Measurements from ENCODE around the gene LCTL. TPM values are rescaled to one million over a fixed set of nuclear protein-coding genes. Genes with fewer than 3 reads are reported as not detected.
"Not testable (repeated sequence)": the region's sequence is repeated elsewhere in the genome, so short reads cannot be mapped to it uniquely, and the experiment has no call there.

Gene LCTL
- total RNA-seq, 2 experiments from 2014 or later, result not detected

DNA sequence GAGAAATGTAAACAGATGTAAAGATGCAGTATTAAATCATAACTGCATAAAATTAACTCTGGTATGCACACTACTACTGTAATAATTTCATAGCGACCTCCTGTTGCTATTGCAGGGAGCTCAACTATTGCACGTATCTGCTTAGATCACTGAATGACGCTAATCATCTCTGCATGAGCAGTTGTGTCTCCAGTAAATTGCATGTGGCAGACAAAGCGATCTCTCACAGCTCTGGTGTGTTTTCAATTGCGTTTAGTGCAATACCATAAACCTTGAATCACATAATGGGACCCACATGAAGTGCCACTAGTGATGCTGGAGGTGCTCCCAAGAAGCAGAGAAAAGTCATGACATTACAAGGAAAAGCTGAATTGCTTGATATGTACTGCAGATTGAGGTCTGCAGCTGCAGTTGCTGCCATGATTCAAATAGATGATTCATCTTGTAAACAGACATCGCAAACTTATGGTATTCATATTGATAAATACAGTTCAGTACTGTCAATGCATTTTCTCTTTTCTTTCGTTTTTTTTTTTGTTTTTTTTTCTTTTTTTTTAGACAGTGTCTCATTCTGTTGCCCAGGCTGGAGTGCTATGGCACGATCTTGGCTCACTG lies 30.2 kb upstream of the LCTL start:
- H3K9me3 Mint-ChIP-seq, result no peaks in the 10 kb centered on the region
- H3K4me3 Mint-ChIP-seq, result no peak overlapping the region
- no peaks in the 10 kb centered on the region for H3K36me3 Mint-ChIP-seq
- no peak for DNase-seq
- H3K27ac Mint-ChIP-seq, result no peak overlapping the region
- no peaks in the 10 kb centered on the region for H3K27me3 Mint-ChIP-seq
- peaks cover 13% of the 10 kb centered on the region for H3K4me1 Mint-ChIP-seq

DNA sequence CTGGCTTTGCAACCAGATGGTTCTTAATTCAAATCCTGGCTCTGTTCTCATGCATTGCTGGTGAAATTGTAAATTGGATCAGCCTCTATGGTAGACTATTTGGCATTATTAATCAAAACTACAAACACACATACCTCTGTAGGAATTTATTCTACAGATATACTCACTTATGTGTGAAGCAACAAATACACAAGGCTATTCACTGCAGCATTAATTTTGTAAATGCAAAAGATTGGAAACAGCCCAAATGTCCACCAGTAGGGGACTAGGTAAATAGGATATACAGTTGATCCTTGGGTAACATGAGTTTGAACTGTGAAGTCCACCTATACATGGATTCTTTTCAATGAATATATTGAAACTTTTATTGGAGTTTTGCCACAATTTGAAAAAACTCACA lies 29.5 kb upstream of the LCTL start:
- no peaks in the 10 kb centered on the region for H3K27me3 Mint-ChIP-seq
- no peaks in the 10 kb centered on the region for H3K9me3 Mint-ChIP-seq
- no peak overlapping the region for H3K27ac Mint-ChIP-seq
- DNase-seq, result no peak
- no peaks in the 10 kb centered on the region for H3K36me3 Mint-ChIP-seq
- H3K4me1 Mint-ChIP-seq, result peaks cover 13% of the 10 kb centered on the region
- no peak overlapping the region for H3K4me3 Mint-ChIP-seq

DNA sequence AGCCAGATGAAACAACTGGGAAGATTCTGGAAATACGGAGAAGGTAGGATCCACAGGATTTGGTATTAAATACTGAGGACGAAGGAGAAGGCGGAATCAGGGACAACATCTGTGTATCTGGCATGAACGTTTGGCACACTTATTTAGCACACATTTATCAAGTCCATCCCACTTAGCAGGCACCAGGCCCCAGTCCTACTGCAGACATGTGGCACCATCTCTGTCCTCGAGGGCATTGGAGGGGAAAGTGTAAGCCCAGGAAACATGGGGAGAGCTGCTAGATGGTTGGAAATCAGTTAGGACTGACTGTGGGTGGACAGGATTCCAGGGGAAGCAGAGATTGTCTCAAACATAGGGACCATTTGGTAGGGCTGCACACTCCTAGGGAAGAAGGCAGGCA lies 29.0 kb upstream of the LCTL start:
- no peak for DNase-seq
- Mint-ChIP-seq H3K9me3 (no peaks in the 10 kb centered on the region), H3K4me1 (peaks cover 13% of the 10 kb centered on the region), H3K4me3 (no peak overlapping the region), H3K36me3 (no peaks in the 10 kb centered on the region), H3K27me3 (no peaks in the 10 kb centered on the region), H3K27ac (no peak overlapping the region)

DNA sequence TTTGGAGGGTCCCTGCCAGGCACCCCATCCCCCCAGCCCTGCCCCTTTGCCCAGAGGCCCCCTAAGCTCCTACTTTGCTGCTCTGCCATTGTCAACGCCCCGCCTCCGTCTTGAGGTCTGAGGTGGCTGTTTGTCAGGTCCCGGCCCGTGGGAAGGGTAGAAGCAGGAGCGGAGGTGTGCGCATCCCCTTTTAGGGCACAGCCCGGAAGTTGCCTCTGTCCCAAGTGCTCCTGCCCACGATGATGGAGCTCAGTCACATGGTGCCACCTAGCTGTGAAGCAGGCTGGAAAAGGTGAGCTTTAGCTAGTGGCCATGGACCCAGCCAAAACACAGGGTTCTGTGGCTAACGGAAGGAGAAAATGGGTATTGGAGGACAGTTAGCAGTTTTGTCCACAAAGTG lies 28.5 kb upstream of the LCTL start:
- no peaks in the 10 kb centered on the region for H3K9me3 Mint-ChIP-seq
- DNase-seq, result no peak
- H3K4me3 Mint-ChIP-seq, result no peak overlapping the region
- H3K27me3 Mint-ChIP-seq, result no peaks in the 10 kb centered on the region
- H3K4me1 Mint-ChIP-seq, result peaks cover 13% of the 10 kb centered on the region
- no peak overlapping the region for H3K27ac Mint-ChIP-seq
- no peaks in the 10 kb centered on the region for H3K36me3 Mint-ChIP-seq

DNA sequence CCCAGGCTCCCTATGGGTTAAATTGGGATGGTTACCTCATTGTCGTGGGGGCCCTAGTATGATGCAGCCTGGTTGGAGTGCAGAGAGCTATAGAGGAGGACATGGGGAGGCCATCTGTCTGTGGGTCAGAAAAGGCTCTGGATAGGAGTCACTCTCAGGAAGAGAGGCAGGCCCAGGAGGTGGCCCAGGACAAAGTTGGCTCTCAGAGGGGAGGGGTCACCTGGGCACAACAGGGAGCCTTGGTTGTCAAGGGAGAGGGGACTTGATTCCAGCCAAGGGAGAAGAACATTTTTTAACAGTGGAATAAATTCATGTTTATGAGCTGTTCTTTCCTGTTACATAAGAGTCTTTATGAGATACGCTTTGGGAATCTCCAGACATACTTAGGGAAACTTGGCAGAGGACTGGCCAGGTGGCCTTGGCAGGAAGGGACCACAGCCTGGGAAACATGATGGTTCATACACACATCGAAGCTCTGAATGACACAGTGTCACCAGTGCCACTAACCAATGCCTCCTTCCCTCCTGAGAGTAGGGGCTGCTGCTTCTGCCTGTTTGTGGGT lies 27.5 kb upstream of the LCTL start:
- DNase-seq, result no peak
- peaks cover 8% of the 10 kb centered on the region for H3K4me1 Mint-ChIP-seq
- H3K27me3 Mint-ChIP-seq, result no peaks in the 10 kb centered on the region
- H3K36me3 Mint-ChIP-seq, result no peaks in the 10 kb centered on the region
- no peak overlapping the region for H3K4me3 Mint-ChIP-seq
- no peak overlapping the region for H3K27ac Mint-ChIP-seq
- no peaks in the 10 kb centered on the region for H3K9me3 Mint-ChIP-seq

DNA sequence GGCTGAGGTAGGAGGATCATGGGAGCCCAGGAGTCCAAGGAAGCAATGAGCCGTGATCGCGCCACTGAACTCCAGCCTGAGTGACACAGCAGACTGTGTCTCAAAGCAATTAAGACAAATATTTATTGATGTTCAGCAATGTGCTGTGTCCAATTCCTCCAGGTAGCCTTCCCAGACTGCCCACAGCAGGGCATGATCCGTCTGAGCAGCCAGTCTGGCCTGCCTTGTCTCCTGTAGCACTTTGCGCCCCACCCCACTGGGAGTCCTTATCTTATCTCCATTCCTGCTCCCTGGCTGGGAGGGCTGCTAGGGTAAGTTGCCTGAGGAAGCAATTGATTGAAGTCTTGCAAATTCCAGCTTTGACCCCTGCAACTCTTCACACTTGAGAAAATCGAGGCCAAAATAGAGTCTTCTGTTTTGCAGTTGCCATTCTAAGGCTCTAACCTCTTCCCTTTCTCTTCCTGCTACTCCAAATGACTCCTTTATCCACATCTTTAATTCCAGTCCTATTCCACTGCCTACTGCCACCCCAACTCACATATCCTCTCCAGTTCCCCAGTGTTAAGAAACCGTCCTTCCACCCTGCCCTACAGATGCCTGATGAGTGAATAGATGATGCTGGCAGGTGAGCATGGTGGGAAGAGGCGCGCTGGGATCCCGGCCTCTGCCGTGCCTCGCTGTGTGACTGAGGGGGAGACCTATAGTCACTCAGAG lies 26.9 kb upstream of the LCTL start:
- DNase-seq, result no peak
- H3K27me3 Mint-ChIP-seq, result peaks cover 4% of the 10 kb centered on the region
- peaks cover 1% of the 10 kb centered on the region for H3K4me1 Mint-ChIP-seq
- no peak overlapping the region for H3K27ac Mint-ChIP-seq
- no peak overlapping the region for H3K4me3 Mint-ChIP-seq
- H3K9me3 Mint-ChIP-seq, result no peaks in the 10 kb centered on the region
- H3K36me3 Mint-ChIP-seq, result no peaks in the 10 kb centered on the region

DNA sequence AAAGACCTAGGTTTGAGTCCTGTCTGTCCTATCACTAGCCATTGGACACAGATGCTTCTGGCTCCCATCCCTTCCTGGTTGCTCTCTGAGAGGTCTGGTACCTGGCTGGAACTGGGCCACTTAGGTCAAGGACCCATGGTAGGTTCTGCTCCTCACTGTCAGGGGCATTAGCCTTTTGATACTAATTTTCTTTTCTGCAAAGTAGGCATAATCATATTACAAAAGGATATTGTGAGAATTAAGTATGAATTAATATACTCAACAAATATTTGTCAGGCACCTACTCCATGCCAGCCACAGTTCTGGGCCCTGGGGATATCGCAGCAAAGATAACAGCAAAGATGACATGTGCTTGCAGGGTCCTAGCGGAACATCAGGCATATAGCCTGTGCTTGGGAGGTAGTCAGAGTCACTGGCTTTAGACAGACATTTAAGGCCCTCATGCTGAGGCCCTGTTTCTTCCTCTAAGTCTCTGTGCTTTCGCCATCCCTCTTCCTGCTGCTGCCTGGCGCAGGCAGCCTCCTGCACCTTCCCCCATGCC lies 25.6 kb upstream of the LCTL start:
- no peak overlapping the region for H3K4me3 Mint-ChIP-seq
- no peaks in the 10 kb centered on the region for H3K9me3 Mint-ChIP-seq
- no peak for DNase-seq
- no peaks in the 10 kb centered on the region for H3K4me1 Mint-ChIP-seq
- H3K27ac Mint-ChIP-seq, result no peak overlapping the region
- peaks cover 8% of the 10 kb centered on the region for H3K27me3 Mint-ChIP-seq
- no peaks in the 10 kb centered on the region for H3K36me3 Mint-ChIP-seq

DNA sequence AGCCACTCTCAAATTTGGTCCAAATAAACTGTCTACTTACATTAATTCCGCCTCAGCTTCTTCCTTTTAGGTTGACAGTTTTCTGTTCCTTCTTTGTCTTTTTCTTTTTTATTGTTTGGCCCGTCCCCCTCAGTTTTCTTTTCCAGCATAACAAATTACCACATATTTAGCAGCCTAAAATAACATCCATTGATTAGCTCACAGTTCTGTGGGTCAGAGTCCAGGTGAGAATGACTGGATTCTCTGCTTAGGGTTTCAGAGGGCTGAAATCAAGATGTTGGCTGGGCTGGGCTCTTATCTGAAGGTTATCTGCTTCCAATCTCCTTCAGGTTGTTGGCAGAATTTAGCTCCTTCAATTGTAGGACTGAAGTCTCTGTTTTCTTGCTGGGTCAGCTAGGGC lies 24.6 kb upstream of the LCTL start:
- H3K4me1 Mint-ChIP-seq, result no peaks in the 10 kb centered on the region
- no peak overlapping the region for H3K4me3 Mint-ChIP-seq
- no peaks in the 10 kb centered on the region for H3K36me3 Mint-ChIP-seq
- H3K27ac Mint-ChIP-seq, result no peak overlapping the region
- peaks cover 8% of the 10 kb centered on the region for H3K27me3 Mint-ChIP-seq
- no peaks in the 10 kb centered on the region for H3K9me3 Mint-ChIP-seq
- no peak for DNase-seq

DNA sequence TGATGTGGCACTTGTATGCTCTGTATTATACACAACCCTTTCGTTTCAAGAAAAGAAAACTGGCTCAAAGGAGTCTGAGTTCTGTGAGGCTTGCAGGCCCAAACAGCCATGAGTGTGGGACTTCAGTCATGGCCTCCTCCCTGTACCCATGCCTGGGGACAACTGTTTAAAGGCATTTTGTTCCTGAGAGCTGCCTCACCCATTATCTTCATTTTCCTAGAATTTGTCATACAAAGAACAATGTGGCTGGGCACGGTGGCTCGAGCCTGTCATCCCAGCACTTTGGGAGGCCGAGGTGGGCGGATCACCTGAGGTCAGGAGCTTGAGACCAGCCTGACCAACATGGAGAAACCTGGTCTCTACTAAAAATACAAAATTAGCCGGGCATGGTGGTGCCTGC lies 23.6 kb upstream of the LCTL start:
- not testable (repeated sequence) for H3K9me3 Mint-ChIP-seq, H3K27ac Mint-ChIP-seq, H3K27me3 Mint-ChIP-seq, DNase-seq, H3K4me1 Mint-ChIP-seq, H3K36me3 Mint-ChIP-seq, H3K4me3 Mint-ChIP-seq

DNA sequence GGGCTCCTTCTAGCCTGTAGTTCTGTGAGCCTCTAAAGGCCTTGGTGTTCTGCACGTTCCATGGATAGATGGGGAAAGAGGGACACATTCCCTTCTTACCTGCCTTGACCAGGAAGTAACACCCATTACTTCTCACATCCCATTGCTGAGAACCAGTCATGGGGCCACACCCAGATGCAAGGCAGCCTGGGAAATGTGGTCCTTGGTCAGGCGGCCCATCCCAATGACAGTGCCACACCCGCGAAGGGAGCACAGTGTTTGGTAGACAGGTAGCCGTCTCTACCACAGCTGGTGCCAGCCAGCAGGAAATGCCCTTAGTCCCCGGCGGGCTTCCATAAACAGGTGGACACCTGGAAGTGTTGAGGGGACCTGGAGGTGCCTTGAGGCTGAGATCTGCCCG lies 23.2 kb upstream of the LCTL start:
- Mint-ChIP-seq H3K4me3 (no peak overlapping the region), H3K27me3 (peaks cover 8% of the 10 kb centered on the region), H3K27ac (no peak overlapping the region), H3K4me1 (no peaks in the 10 kb centered on the region), H3K36me3 (no peaks in the 10 kb centered on the region), H3K9me3 (no peaks in the 10 kb centered on the region)
- DNase-seq, result no peak

DNA sequence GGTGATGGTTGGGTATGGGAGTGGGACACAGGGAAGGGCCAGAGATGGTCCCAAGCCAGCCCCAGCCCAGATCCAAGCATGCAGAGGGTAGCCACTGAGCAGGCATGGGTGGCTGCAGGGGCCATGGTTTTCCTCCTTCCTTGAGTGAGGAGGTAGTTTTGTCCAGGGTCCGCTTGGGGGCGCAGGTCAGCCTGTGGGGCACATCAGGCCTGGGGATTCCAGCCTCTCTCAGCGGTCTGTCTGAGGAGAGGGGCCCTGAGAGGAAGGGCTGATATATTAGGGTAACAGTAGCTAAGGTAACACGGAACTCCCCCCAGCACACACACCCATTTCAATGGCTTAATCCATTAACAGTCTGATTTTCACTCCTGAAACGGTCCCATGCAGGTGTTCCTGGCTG lies 22.7 kb upstream of the LCTL start:
- no peak overlapping the region for H3K4me3 Mint-ChIP-seq
- peaks cover 8% of the 10 kb centered on the region for H3K27me3 Mint-ChIP-seq
- H3K36me3 Mint-ChIP-seq, result no peaks in the 10 kb centered on the region
- no peak for DNase-seq
- H3K4me1 Mint-ChIP-seq, result no peaks in the 10 kb centered on the region
- no peaks in the 10 kb centered on the region for H3K9me3 Mint-ChIP-seq
- no peak overlapping the region for H3K27ac Mint-ChIP-seq

DNA sequence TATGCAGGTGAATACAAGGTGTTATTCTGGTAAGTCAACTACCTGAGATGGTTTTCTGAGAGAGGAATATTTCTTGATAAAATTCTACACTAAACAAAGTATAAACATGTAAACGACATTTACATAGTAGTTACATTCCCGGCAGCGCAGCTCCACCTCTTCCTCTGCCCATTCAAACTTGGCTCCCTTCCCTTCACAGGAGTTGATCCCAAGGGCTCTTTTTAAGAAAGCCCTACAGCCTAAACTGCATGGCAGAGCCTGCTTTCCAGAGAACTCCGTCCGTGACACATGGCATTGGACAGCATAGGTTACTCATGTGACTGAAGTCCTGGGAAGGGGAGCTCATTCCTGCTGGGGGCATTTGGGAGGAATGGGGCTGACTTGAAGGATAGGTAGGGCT lies 22.0 kb upstream of the LCTL start:
- H3K36me3 Mint-ChIP-seq, result no peaks in the 10 kb centered on the region
- H3K4me1 Mint-ChIP-seq, result no peaks in the 10 kb centered on the region
- peaks cover 8% of the 10 kb centered on the region for H3K27me3 Mint-ChIP-seq
- no peak overlapping the region for H3K27ac Mint-ChIP-seq
- DNase-seq, result no peak
- H3K4me3 Mint-ChIP-seq, result no peak overlapping the region
- no peaks in the 10 kb centered on the region for H3K9me3 Mint-ChIP-seq

DNA sequence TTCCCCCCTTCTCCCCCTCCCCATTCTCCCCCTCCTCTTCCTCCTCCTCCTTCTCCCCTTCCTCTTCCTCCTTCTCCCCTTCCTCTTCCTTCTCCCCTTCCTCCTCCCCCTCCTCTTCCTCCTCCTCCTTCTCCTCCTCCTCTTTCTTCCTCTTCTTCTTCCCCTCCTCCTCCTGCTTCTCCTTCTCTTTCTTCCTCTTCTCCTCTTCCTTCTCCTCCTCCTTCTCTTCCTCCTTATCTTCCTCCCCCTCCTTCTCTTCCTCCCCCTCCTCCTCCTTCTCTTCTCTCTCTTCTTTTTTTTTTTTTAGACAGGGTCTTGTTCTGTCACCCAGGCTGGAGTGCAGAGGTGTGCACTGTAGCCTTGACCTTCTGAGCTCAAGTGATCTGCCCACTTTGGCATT lies 21.2 kb upstream of the LCTL start:
- Mint-ChIP-seq H3K4me1 (no peaks in the 10 kb centered on the region), H3K4me3 (no peak overlapping the region), H3K9me3 (no peaks in the 10 kb centered on the region), H3K27ac (no peak overlapping the region), H3K36me3 (no peaks in the 10 kb centered on the region), H3K27me3 (peaks cover 8% of the 10 kb centered on the region)
- no peak for DNase-seq

DNA sequence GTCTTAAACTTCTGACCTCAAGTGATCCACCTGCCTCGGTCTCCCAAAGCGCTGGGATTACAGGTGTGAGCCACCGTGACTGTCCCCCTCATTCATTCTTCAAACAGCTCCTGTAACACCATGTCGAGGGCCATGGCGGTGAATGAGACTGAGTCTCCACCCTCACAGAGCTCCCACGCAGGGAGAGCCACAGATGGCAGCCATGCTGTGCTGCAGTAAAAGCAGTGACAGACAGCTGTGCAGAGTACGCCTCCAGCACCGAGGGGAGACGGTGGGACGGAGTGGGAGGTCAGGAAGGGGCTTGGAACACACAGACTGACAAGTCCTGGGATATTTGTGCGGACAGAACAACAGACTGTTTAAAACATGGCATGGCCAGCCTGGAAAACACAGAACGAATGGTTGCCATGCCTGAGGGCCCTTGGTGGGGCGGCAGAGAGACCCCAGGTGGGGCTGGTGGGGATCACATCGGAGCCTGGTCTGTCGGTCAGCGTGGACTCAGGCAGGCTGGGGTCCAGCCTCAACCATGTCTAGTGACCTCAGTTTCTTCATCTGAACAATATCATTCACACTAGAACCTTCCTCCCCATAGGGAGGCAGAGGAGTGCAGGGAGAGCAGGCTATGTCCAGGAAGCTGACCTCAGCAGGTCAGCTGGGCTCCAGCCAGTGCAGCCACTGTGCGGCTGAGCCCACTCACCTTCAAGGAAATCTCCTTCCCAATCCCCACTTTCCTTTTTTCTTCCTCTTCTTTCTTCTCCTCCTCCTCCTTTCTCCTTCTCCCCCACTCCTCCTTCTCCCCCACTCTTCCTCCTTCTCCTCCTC lies 20.6 kb upstream of the LCTL start:
- Mint-ChIP-seq H3K9me3 (no peaks in the 10 kb centered on the region), H3K4me3 (no peak overlapping the region), H3K27me3 (peaks cover 8% of the 10 kb centered on the region), H3K27ac (no peak overlapping the region), H3K36me3 (no peaks in the 10 kb centered on the region), H3K4me1 (no peaks in the 10 kb centered on the region)
- no peak for DNase-seq

DNA sequence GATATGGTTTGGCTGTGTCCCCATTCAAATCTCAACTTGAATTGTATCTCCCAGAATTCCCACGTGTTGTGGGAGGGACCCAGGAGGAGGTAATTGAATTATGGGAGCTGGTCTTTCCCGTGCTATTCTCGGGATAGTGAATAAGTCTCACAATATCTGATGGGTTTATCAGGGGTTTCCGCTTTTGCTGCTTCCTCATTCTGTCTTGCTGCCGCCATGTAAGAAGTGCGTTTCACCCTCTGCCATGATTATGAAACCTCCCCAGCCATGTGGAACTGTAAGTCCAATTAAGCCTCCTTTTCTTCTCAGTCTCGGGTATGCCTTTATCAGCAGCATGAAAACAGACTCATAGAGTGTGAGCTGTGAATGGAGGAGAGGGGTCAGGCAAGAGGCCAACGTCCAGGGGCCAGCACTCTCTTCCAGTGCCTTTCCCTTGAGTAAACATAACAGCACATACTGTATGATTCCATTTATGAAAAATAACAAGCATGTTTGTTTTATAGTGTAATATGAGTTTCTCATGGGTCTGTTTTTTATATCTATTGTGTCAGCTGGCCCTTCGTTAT lies 16.3 kb upstream of the LCTL start:
- H3K36me3 Mint-ChIP-seq, result no peaks in the 10 kb centered on the region
- H3K9me3 Mint-ChIP-seq, result no peaks in the 10 kb centered on the region
- DNase-seq, result no peak
- H3K27me3 Mint-ChIP-seq, result peaks cover under 1% of the 10 kb centered on the region
- H3K27ac Mint-ChIP-seq, result no peak overlapping the region
- no peak overlapping the region for H3K4me3 Mint-ChIP-seq
- H3K4me1 Mint-ChIP-seq, result peaks cover 3% of the 10 kb centered on the region

Data from activated naive CD8-positive, alpha-beta T cell treated with anti-CD3 and anti-CD28 coated beads for 36 hours (primary cell).